ENCODE data around the gene HDAC7. TPM values are rescaled to one million over a fixed set of nuclear protein-coding genes. Genes with fewer than 3 reads are reported as not detected.

The HDAC7 gene
- total RNA-seq, 1 donor from 2014 or later: 120 TPM

DNA sequence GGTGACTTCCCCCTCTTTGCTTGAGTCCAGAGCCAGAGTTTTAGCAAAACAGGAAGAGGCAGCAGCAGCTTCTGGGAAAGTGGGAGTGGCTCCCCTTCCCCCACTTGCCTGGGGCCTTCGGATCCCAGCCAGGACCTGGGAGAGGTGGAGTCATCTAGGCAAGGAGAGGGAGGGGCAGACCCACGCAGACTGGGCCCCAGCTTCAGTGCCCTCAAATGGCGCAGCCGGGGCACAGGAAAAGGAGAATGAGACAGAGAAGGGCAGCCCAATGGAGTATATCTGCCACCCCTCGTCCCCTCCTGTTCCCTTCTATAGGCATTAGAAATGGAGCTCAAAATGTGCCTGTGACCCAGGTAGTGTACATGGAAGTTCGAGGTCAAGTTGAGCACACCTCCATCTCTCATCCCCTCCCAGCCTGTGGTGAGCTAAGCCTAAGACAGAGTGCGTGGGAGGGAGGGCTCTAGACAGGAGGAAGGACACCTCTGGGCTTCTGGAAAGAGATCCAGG lies 9.3 kb upstream of the HDAC7 start:
- H3K36me3 Mint-ChIP-seq (ENCODE audit: unreplicated experiment): no peaks in the 10 kb centered on the region
- H3K9me3 Mint-ChIP-seq (ENCODE audit: unreplicated experiment): no peaks in the 10 kb centered on the region
- peak overlapping the region; percentile 92 for H3K27ac Mint-ChIP-seq (ENCODE audit: unreplicated experiment)
- DNase-seq (ENCODE audit: extremely low spot score, unreplicated experiment): peak; percentile 88
- peak overlapping the region; percentile 14 for H3K4me3 Mint-ChIP-seq (ENCODE audit: unreplicated experiment)
- TF ChIP-seq, protein P1, sequence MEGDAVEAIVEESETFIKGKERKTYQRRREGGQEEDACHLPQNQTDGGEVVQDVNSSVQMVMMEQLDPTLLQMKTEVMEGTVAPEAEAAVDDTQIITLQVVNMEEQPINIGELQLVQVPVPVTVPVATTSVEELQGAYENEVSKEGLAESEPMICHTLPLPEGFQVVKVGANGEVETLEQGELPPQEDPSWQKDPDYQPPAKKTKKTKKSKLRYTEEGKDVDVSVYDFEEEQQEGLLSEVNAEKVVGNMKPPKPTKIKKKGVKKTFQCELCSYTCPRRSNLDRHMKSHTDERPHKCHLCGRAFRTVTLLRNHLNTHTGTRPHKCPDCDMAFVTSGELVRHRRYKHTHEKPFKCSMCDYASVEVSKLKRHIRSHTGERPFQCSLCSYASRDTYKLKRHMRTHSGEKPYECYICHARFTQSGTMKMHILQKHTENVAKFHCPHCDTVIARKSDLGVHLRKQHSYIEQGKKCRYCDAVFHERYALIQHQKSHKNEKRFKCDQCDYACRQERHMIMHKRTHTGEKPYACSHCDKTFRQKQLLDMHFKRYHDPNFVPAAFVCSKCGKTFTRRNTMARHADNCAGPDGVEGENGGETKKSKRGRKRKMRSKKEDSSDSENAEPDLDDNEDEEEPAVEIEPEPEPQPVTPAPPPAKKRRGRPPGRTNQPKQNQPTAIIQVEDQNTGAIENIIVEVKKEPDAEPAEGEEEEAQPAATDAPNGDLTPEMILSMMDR (IDR thresholded peaks at IDR 0.05): no peak
- H3K4me1 Mint-ChIP-seq (ENCODE audit: unreplicated experiment): peaks cover 46% of the 10 kb centered on the region
- H3K27me3 Mint-ChIP-seq (ENCODE audit: unreplicated experiment): no peaks in the 10 kb centered on the region

DNA sequence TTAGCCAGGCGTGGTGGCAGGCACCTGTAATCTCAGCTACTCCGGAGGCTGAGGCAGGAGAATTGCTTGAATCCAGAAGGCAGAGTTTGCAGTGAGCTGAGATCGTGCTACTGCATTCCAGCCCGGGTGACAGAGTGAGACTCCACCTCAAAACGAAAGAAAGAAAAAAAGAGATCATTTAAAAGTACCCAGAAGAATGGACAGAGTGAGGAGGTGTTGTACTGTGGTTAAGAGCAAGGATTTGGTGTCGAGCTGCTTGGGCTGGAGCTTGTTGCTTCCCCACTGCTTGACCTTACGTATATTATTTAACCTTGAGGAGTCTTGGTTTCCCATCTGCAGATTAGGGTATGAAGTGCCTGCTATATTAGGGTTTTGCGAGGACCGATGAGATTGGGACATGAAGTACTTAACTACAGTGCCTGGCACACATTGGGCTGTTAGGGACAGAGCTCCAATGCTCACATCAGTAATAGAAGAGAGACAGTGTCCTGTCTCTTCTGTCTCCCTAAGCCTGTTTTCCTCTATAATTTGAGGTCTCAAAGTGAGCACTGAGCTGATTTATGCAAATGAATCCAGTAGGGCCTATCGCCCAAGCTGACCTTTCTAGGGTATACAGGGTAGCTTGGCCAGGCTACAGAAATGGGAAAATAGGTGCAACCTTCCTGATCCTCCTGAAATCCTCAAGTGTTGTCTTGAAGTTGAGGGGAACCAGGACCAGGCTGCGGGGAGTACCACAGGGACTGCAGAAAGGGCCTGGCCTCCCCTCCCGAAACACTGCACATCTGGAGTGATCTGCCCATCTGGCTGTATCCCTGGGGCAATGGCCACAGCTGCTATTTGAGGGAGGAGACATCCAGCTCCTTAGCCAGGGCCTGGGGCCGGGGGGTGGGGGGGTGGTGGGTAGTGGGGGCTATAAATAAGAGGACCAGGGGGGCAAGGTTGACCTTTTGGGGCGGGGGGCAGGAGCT lies 8.6 kb upstream of the HDAC7 start:
- TF ChIP-seq, protein P1 (IDR thresholded peaks at IDR 0.05): no peak
- H3K9me3 Mint-ChIP-seq (ENCODE audit: unreplicated experiment): no peaks in the 10 kb centered on the region
- no peak overlapping the region for H3K4me3 Mint-ChIP-seq (ENCODE audit: unreplicated experiment)
- H3K4me1 Mint-ChIP-seq (ENCODE audit: unreplicated experiment): peaks cover 47% of the 10 kb centered on the region
- DNase-seq (ENCODE audit: extremely low spot score, unreplicated experiment): no peak
- peak overlapping the region; percentile 92 for H3K27ac Mint-ChIP-seq (ENCODE audit: unreplicated experiment)
- H3K27me3 Mint-ChIP-seq (ENCODE audit: unreplicated experiment): no peaks in the 10 kb centered on the region
- H3K36me3 Mint-ChIP-seq (ENCODE audit: unreplicated experiment): no peaks in the 10 kb centered on the region

DNA sequence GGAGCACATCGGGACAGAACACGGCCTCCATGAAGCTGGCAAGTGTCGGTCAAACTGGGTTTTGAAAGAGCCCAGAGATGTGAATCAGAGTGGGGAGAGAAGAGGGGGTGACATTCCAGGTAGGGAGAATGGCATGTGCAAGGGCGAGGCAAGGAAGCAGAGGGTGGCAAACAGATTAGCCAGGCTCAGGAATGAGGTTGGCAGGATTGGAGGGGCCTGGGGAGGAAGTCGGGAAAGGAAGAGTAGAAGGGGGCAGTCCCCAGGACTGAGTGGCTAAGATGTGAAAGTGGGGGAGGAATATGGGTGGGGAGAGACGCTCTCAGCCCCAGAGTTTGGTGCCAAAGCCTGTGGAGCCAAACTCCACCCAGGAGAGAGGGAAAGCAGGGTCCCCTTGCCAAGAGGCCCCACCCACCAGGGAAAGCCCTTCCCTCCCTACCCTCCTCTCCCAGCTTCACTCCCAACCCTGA lies 5.5 kb upstream of the HDAC7 start:
- no peaks in the 10 kb centered on the region for H3K27me3 Mint-ChIP-seq (ENCODE audit: unreplicated experiment)
- TF ChIP-seq, protein P1 (IDR thresholded peaks at IDR 0.05): no peak
- no peaks in the 10 kb centered on the region for H3K36me3 Mint-ChIP-seq (ENCODE audit: unreplicated experiment)
- H3K9me3 Mint-ChIP-seq (ENCODE audit: unreplicated experiment): no peaks in the 10 kb centered on the region
- peaks cover 74% of the 10 kb centered on the region for H3K4me1 Mint-ChIP-seq (ENCODE audit: unreplicated experiment)
- DNase-seq (ENCODE audit: extremely low spot score, unreplicated experiment): no peak
- no peak overlapping the region for H3K27ac Mint-ChIP-seq (ENCODE audit: unreplicated experiment)
- H3K4me3 Mint-ChIP-seq (ENCODE audit: unreplicated experiment): no peak overlapping the region

DNA sequence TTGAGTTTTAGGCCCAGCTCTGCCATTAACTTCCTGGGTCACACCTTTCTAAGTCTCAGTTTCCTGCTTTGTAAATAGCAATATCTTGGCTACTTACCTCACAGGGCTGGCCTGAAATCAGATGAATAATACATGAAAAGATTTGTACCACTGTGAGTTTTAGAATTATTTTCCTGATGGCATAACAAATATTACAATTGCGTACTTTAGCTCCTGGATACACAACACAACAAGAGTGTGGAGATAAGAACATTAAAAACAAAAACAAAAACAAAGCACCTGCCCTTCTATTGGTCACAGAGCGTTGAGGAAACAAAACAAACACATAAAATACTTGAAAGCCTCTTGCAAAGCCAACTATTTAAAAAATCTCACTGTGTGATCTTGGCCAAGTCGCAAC lies 4.9 kb upstream of the HDAC7 start:
- H3K4me1 Mint-ChIP-seq (ENCODE audit: unreplicated experiment): peaks cover 74% of the 10 kb centered on the region
- no peak for DNase-seq (ENCODE audit: extremely low spot score, unreplicated experiment)
- H3K36me3 Mint-ChIP-seq (ENCODE audit: unreplicated experiment): no peaks in the 10 kb centered on the region
- H3K4me3 Mint-ChIP-seq (ENCODE audit: unreplicated experiment): no peak overlapping the region
- TF ChIP-seq, protein P1 (IDR thresholded peaks at IDR 0.05): no peak
- no peak overlapping the region for H3K27ac Mint-ChIP-seq (ENCODE audit: unreplicated experiment)
- no peaks in the 10 kb centered on the region for H3K27me3 Mint-ChIP-seq (ENCODE audit: unreplicated experiment)
- no peaks in the 10 kb centered on the region for H3K9me3 Mint-ChIP-seq (ENCODE audit: unreplicated experiment)

DNA sequence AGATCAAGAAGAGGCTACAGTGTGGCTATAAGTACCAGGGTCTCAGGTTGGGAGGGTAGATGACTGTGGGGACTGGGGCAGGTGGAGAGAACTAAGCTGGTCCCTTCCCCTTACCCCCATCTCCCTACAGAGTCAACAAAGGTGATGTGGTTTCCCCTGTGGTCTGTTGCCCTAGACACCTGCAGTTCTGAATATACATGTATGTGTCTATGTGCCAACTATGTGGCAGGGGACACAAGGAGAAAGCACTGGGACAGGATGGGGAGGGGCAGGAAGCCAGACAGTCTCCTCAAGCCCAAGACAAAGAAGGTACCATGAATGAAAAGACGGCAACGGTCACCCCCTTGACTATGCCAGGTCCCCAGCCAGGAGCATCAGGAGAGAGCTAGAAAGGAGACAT lies 4.5 kb upstream of the HDAC7 start:
- Mint-ChIP-seq H3K4me3 (ENCODE audit: unreplicated experiment) (no peak overlapping the region), H3K36me3 (ENCODE audit: unreplicated experiment) (no peaks in the 10 kb centered on the region), H3K4me1 (ENCODE audit: unreplicated experiment) (peaks cover 70% of the 10 kb centered on the region), H3K27me3 (ENCODE audit: unreplicated experiment) (no peaks in the 10 kb centered on the region), H3K9me3 (ENCODE audit: unreplicated experiment) (no peaks in the 10 kb centered on the region), H3K27ac (ENCODE audit: unreplicated experiment) (no peak overlapping the region)
- TF ChIP-seq, protein P1 (IDR thresholded peaks at IDR 0.05): no peak
- no peak for DNase-seq (ENCODE audit: extremely low spot score, unreplicated experiment)
